BJ (cell line): ENCODE measurements around the gene KRTAP9-6. TPM values are rescaled to one million over a fixed set of nuclear protein-coding genes. Genes with fewer than 3 reads are reported as not detected.

Source experiments
- CTCF ChIA-PET: fragments of 350-600 bp; formaldehyde crosslinking; extraction: SDS; loops from one replicate; lab custom pipeline; 2021; ENCODE audit warnings: antibody characterized with exemption, inconsistent platforms; lab: Yijun Ruan, JAX
- POLR2A ChIA-PET: fragments of 300-600 bp; sonication (Branson Sonifier 250); formaldehyde crosslinking; extraction: SDS; loops from one replicate; lab custom pipeline; 2021; ENCODE audit warnings: antibody characterized with exemption; lab: Charles Lee
- DNase-seq: peaks from one replicate; pipeline ENCODE4 v3.0.0-alpha.2; 2011; ENCODE audit warnings: low read depth
- H3K27me3 ChIP-seq: 2 replicates; pipeline ENCODE4 v1.6.0; 2011; ENCODE audit warnings: low read length; ENCODE audit not compliant: control insufficient read depth, insufficient read depth
- H3K36me3 ChIP-seq: 2 replicates; pipeline ENCODE4 v1.5.1; 2011; ENCODE audit warnings: low read length; ENCODE audit not compliant: control insufficient read depth, insufficient read depth
- H3K4me3 ChIP-seq: 2 replicates; pipeline ENCODE4 v1.5.1; 2011; ENCODE audit warnings: low read depth, mild to moderate bottlenecking, control low read depth, low read length
- polyA plus RNA-seq: library from polyadenylated mRNA; depleted of rRNA; stranded (reverse); fragments of >200 nt; gene quantifications from 2 replicates; pipeline ENCODE4 v1.2.3, GENCODE V29; 2011
- TF ChIP-seq, protein P1 (sequence below): IDR thresholded peaks from 2 replicates; pipeline ENCODE4 v1.5.1; 2011; ENCODE audit warnings: low read depth, mild to moderate bottlenecking, control low read depth, inconsistent platforms, low read length, moderate library complexity; ENCODE audit not compliant: insufficient read depth

Gene KRTAP9-6
- polyA plus RNA-seq, 1 experiment: not detected

DNA sequence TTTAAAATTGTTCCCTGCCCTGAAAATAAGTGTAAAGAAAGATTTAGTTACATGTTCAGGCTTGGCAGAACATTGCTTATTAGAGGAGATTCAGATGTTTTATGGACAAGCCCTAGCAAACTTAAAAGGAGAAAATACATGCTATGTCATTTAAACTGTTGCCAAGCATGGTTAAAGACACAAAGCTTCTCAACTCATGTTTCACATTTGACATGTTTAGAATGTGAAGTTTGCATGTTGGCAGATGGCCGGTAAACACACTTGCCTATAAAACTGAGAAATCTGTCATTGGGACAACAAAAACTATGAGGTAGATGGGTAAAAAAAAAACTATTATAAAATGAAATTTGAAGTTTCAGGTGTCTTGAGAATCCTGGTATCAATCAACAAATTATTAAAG is 31.7 kb downstream of the KRTAP9-6 start:
- TF ChIP-seq, protein P1, sequence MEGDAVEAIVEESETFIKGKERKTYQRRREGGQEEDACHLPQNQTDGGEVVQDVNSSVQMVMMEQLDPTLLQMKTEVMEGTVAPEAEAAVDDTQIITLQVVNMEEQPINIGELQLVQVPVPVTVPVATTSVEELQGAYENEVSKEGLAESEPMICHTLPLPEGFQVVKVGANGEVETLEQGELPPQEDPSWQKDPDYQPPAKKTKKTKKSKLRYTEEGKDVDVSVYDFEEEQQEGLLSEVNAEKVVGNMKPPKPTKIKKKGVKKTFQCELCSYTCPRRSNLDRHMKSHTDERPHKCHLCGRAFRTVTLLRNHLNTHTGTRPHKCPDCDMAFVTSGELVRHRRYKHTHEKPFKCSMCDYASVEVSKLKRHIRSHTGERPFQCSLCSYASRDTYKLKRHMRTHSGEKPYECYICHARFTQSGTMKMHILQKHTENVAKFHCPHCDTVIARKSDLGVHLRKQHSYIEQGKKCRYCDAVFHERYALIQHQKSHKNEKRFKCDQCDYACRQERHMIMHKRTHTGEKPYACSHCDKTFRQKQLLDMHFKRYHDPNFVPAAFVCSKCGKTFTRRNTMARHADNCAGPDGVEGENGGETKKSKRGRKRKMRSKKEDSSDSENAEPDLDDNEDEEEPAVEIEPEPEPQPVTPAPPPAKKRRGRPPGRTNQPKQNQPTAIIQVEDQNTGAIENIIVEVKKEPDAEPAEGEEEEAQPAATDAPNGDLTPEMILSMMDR: no peak
- Histone ChIP-seq H3K27me3 (no peaks in the 10 kb centered on the region), H3K36me3 (no peaks in the 10 kb centered on the region), H3K4me3 (no peak overlapping the region)
- POLR2A ChIA-PET: no interaction called here
- DNase-seq: no peak
- CTCF ChIA-PET: interaction anchor here (1.6 kb wide), 1 partner anchor 12 kb away, joined by 5 read pairs; the partner anchor contains the start of gene KRTAP16-1

GRCh38 chr17:41298458-41299135 is 33.4 kb downstream of the KRTAP9-6 start:
- no peak overlapping the region for H3K4me3 ChIP-seq
- ChIA-PET CTCF (no interaction called here), POLR2A (no interaction called here)
- no peaks in the 10 kb centered on the region for H3K36me3 ChIP-seq
- DNase-seq: no peak
- TF ChIP-seq, protein P1: no peak
- H3K27me3 ChIP-seq: no peaks in the 10 kb centered on the region

DNA sequence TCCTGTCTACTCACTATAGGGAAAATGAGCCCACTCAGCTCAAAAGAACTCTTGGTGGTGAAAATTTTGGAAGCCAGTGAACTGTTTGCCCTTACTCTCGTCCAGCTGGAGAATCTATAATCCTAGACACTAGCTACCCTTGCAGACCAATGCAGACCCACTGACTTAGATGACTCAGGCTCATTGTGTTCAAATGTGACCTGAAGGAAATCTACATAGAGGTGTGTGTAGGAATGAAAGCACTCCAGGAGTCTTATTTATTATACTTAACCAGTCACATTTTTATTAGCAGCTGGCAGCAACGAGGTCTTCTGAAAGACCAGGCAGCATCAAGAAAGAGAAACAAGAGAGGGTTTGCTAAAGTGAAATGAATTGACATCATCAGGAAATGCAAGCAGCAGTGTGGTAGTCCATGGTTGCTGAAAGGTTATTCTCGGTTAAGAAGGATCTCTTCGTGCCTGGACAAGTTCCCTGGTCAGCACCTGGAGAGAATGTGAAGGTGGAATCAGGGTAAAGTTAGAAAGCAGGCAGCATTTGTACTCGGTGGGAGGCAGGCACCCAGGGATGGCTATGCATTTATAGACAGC is 36.1 kb downstream of the KRTAP9-6 start:
- Histone ChIP-seq H3K4me3 (no peak overlapping the region), H3K36me3 (no peaks in the 10 kb centered on the region), H3K27me3 (no peaks in the 10 kb centered on the region)
- ChIA-PET POLR2A (no interaction called here), CTCF (interaction anchor here (0.6 to 1.2 kb wide), 3 partner anchors 21 to 64 kb away, joined by 3 to 4 read pairs (median 3); partner anchors contain the start of gene KRTAP9-8)
- TF ChIP-seq, protein P1: no peak
- DNase-seq: no peak

DNA sequence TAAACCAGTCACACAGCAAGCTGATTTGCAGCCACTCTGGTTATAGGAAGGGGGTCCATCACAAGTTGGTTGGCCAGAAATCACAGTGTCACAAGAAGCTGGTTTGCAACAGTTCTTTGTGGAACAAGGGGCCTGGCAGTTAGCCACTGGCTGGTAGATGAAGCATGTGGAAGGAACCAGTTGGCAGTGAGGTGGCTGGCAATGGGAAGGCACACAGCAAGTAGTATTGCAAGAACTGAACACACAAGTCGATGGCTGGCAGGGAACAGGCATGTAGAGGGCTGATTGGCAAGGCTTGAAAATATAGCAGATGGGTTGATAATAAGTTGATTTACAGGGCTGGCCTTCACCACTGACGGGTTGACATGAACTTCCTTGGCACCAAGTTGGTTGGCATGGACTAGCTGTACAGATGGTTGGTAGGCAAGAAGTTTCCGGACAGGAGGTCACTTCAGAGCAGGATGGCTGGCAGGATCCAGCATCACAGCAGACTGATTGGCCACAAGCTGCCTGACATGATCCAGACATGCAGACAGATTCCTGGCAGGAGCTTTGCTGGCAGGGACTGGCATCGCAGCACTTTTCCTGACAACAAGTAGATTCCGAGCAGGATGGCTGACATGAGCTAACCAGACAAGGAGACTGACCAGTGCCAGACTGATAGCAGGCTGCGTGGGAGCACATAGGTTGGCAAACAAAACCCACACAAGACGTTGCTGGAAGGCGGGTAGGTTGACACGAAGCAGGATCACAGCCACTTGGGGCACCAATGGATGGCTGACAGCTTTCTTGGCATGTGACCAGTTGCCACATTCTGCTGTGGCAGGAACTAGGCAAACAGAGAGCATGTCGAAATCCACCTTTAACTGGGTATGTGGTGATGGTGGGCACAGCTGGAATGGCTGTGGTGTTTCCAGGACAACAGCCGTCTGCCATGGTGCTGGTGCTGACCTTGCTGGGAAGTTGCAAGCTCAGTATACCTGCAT is 37.0 kb downstream of the KRTAP9-6 start, which contains the start of gene KRTAP29-1:
KRTAP29-1 (minus strand) TSS at position 936 of the 986 bp plus-strand sequence; CDS start at position 936, 0 bp downstream.
- Histone ChIP-seq H3K36me3 (no peaks in the 10 kb centered on the region), H3K27me3 (no peaks in the 10 kb centered on the region), H3K4me3 (no peak within 1 kb of the TSS)
- ChIA-PET POLR2A (no interaction called here), CTCF (interaction anchor here (0.5 to 2.0 kb wide), 4 partner anchors 20 to 363 kb away, joined by 3 to 5 read pairs (median 4); no protein-coding TSS in a partner anchor)
- TF ChIP-seq, protein P1: no peak
- no peak for DNase-seq
